Muscle layer of colon (tissue), 2 donors: ENCODE results near the gene AUTS2.

Source experiments
- H3K27ac ChIP-seq: one replicate; pipeline ENCODE4 v1.7.0; 2013; ENCODE audit warnings: low read depth, mild to moderate bottlenecking, low read length, moderate library complexity
- H3K27me3 ChIP-seq, 2 donors: one replicate each; pipeline ENCODE4 v1.7.0; 2013; ENCODE audit warnings: low read length in 2 of 2, mild to moderate bottlenecking in 2 of 2; ENCODE audit not compliant: insufficient read depth in 2 of 2, control insufficient read depth in 1 of 2
- H3K36me3 ChIP-seq: one replicate; pipeline ENCODE4 v1.7.0; 2013; ENCODE audit warnings: mild to moderate bottlenecking, low read length; ENCODE audit not compliant: insufficient read depth
- H3K4me1 ChIP-seq: one replicate; pipeline ENCODE4 v1.7.0; 2013; ENCODE audit warnings: mild to moderate bottlenecking, low read length; ENCODE audit not compliant: insufficient read depth
- H3K4me3 ChIP-seq, 2 donors: one replicate each; pipeline ENCODE4 v1.7.0; 2013; ENCODE audit warnings: low read length in 2 of 2, low read depth in 1 of 2, mild to moderate bottlenecking in 1 of 2, moderate library complexity in 1 of 2
- H3K9ac ChIP-seq: one replicate; pipeline ENCODE4 v1.7.0; 2013; ENCODE audit warnings: low read length
- H3K9me3 ChIP-seq: one replicate; pipeline ENCODE4 v1.7.0; 2013; ENCODE audit warnings: mild to moderate bottlenecking, low read length
- donor health status: abdominal sarcoma.
- donor health status: Adenocarcinoma of cecum.

Gene AUTS2

DNA sequence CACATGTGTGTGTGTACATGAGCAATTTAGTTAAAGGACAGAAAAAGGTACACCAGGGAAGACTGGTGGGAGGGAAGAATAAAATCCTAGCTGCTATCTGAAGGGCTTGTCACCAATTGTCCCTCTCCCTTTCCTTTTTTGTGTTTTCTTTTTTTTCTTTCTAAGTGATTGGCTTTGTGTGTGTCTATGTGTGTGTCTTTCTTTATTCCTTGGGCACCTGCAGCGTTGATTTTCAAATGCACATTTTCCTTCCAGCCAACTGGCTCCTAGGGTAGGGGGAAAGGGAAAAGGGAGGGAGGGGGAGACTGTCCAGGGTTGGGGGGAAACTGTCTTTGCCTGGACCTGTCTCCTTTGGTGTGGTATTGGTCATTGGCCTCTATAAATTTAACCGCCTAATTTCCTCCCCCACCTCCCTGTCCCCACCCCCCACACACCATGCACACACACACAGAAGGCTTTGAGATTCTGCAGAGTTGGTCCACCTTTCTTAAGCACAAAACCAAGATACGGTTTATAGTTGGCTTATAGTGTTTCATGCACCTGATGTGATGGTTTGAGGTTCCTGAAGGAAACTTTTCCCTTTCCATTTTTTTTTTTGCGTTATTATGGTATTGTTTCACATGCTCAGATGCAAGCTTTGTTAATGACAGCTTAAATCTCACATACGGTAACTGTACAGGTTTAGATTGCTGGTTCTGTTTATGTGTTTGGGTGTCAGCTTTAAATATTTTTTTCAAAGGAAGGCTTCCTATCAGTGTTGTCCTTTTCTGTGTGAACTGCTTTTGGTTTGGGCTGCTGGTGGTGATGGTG, 2.6 kb downstream of the AUTS2 start:
- H3K4me1 ChIP-seq = peaks cover 41% of the 10 kb centered on the region
- no peaks in the 10 kb centered on the region for H3K36me3 ChIP-seq
- no peak overlapping the region for H3K9ac ChIP-seq
- H3K9me3 ChIP-seq = no peaks in the 10 kb centered on the region
- H3K4me3 ChIP-seq = peak overlapping the region; percentile 18 to 88
- no peaks in the 10 kb centered on the region for H3K27me3 ChIP-seq
- no peak overlapping the region for H3K27ac ChIP-seq

DNA sequence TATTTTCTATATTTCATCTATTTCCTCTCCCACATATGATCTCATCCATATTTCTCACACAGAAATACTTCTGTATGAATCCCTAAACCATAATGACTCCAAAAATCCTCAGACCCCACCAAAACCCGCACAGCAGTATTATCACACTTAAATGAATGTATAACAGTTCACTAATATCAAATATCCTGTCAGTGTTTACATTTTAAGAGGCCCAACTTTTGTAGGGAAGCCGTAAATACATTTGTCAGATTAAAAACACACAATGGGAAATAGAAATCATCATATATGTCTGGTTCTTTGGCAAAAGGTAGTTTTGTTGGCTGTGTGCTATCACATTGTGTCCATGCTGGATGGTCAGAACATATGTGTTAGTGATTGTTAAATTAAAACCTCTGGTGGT, 4.2 kb downstream of the AUTS2 start:
- Histone ChIP-seq H3K27me3 (no peaks in the 10 kb centered on the region), H3K9me3 (no peaks in the 10 kb centered on the region), H3K4me3 (no peak overlapping the region), H3K36me3 (no peaks in the 10 kb centered on the region), H3K4me1 (peaks cover 34% of the 10 kb centered on the region), H3K9ac (no peak overlapping the region), H3K27ac (no peak overlapping the region)

GRCh38 chr7:69603351-69603750, 5.1 kb downstream of the AUTS2 start:
- H3K4me1 ChIP-seq = peaks cover 34% of the 10 kb centered on the region
- no peak overlapping the region for H3K27ac ChIP-seq
- no peak overlapping the region for H3K9ac ChIP-seq
- no peak overlapping the region for H3K4me3 ChIP-seq
- no peaks in the 10 kb centered on the region for H3K36me3 ChIP-seq
- H3K27me3 ChIP-seq = no peaks in the 10 kb centered on the region
- no peaks in the 10 kb centered on the region for H3K9me3 ChIP-seq

- Histone ChIP-seq H3K27ac (no peak overlapping the region), H3K4me1 (peaks cover 34% of the 10 kb centered on the region), H3K27me3 (no peaks in the 10 kb centered on the region), H3K9ac (no peak overlapping the region), H3K36me3 (no peaks in the 10 kb centered on the region), H3K9me3 (no peaks in the 10 kb centered on the region), H3K4me3 (no peak overlapping the region)
Observed at GRCh38 chr7:69603937-69604494, 5.7 kb downstream of the AUTS2 start.

GRCh38 chr7:69605070-69605469, 6.8 kb downstream of the AUTS2 start:
- H3K9me3 ChIP-seq = no peaks in the 10 kb centered on the region
- no peak overlapping the region for H3K9ac ChIP-seq
- no peaks in the 10 kb centered on the region for H3K27me3 ChIP-seq
- no peak overlapping the region for H3K4me3 ChIP-seq
- H3K4me1 ChIP-seq = peaks cover 34% of the 10 kb centered on the region
- no peak overlapping the region for H3K27ac ChIP-seq
- H3K36me3 ChIP-seq = no peaks in the 10 kb centered on the region

- Histone ChIP-seq H3K27ac (no peak overlapping the region), H3K27me3 (no peaks in the 10 kb centered on the region), H3K4me3 (no peak overlapping the region), H3K9me3 (no peaks in the 10 kb centered on the region), H3K4me1 (peaks cover 35% of the 10 kb centered on the region), H3K36me3 (no peaks in the 10 kb centered on the region), H3K9ac (no peak overlapping the region)
Observed at GRCh38 chr7:69605546-69605945, 7.3 kb downstream of the AUTS2 start.

DNA sequence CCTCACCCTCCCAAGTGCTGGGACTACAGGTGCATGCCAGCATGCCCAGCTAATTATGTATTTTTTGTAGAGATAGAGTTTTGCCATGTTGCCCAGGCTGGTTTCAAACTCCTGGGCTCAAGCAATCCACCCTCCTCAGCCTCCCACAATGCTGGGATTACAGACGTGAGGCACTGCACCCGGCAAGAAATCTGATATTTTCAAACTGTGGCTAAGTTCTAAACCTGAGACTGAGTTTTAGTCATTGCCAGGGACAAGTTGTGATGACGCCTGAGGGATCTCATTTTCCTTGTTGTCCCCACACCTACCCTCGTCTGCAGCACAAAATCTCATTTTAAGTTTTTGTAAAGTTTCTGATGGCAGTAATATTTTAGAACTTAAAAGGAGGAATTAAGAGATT, 9.8 kb downstream of the AUTS2 start:
- Histone ChIP-seq H3K9ac (no peak overlapping the region), H3K4me3 (no peak overlapping the region), H3K36me3 (no peaks in the 10 kb centered on the region), H3K27me3 (no peaks in the 10 kb centered on the region), H3K4me1 (peaks cover 16% of the 10 kb centered on the region), H3K9me3 (no peaks in the 10 kb centered on the region), H3K27ac (no peak overlapping the region)

- no peaks in the 10 kb centered on the region for H3K27me3 ChIP-seq
- no peak overlapping the region for H3K9ac ChIP-seq
- H3K4me1 ChIP-seq = peaks cover 8% of the 10 kb centered on the region
- H3K4me3 ChIP-seq = no peak overlapping the region
- no peaks in the 10 kb centered on the region for H3K36me3 ChIP-seq
- H3K27ac ChIP-seq = no peak overlapping the region
- H3K9me3 ChIP-seq = no peaks in the 10 kb centered on the region
Observed at GRCh38 chr7:69608878-69609277, 10.6 kb downstream of the AUTS2 start.

DNA sequence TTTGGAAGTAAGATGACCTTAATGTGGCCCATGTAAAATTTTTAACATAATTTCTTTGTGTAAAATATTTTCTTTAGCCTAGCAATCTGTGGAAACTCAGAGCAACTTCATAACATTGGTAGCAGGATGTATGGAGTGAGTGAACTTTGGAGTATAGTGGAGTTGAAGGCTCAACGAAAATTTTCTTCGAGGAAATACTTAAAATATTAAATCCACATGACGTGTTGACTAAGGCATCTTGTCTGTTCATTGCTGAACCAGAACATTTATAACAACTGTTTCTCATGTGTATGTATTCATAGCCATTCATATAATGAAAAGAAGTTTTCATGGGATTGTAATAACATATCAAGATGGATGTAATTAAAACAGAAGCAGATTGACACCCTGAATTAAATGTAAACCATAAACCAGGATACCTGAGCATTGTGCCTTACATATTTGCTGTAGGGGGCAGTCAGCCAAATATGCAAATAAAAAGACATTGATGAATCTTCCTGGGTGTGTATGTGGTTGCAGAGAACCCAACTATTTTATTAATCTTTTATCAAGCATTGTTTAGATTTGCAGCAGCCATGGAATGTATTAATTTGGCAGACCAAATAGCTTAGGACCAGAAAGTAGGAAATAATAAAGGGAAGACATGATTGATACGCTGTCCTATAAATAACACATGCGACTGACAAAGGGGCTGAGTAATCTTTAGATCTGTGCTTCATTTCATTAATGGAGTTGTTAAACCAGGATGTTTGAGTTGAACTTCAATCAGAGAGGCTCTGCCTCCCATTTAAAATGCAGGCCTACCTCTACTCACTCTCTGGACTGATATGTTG, 11.5 kb downstream of the AUTS2 start:
- Histone ChIP-seq H3K9ac (no peak overlapping the region), H3K36me3 (no peaks in the 10 kb centered on the region), H3K27me3 (no peaks in the 10 kb centered on the region), H3K4me1 (peaks cover 3% of the 10 kb centered on the region), H3K4me3 (no peak overlapping the region), H3K9me3 (no peaks in the 10 kb centered on the region), H3K27ac (no peak overlapping the region)

DNA sequence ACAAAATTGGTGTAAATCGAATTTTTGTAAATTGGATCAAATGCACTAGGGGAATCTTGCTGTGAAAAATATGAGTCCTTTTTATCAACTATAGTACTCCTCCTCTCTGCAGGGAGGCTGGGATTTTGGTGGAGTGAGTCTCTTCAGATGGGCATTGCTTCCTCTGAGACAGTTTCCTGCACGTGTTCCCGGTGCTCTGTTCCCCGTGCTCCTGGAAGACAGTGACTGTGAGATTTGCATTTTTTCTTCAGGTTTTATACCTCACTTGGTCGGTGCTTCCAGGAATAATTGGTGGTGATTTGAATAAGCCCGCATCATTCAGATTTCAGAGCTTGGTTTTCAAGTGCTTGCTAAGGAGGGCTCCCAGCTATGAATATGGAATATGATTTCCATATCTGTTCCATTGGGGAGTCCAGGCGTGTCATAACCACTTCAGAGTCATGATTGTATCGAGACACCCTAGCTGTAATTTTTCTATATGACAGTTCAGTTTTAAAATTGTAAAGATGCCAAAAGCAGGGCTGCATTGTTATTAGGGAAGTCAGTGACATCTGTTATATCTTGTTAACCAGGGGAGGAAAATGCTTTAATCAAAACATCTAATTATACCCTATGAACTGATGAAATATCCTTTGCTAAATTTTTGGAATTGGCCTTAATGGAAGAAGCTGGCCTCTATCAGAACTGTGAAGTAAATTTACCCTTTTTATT, 12.3 kb downstream of the AUTS2 start:
- Histone ChIP-seq H3K27ac (no peak overlapping the region), H3K9ac (no peak overlapping the region), H3K27me3 (no peaks in the 10 kb centered on the region), H3K36me3 (no peaks in the 10 kb centered on the region), H3K4me3 (no peak overlapping the region), H3K4me1 (peaks cover 3% of the 10 kb centered on the region), H3K9me3 (no peaks in the 10 kb centered on the region)

DNA sequence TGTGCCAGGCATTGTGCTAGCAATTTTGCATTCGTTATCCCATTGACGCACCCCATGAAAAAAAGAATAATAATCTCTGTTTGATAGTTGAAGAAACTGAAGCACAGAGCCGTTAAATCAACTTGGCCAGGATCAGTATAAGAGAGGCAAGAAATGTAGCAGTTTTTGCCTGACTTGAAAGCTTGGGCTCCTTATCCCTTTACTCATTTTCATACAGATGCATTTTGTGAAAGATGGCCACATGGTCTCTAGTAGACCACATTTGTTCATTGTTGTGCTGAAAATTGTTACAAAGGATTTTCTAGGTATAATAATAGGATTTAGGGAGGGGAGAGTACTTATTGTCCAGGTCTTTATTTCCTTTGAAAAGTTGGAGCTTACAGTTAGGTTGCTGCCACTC, 14.7 kb downstream of the AUTS2 start:
- Histone ChIP-seq H3K36me3 (no peaks in the 10 kb centered on the region), H3K27me3 (no peaks in the 10 kb centered on the region), H3K4me1 (peaks cover 3% of the 10 kb centered on the region), H3K9me3 (no peaks in the 10 kb centered on the region), H3K9ac (no peak overlapping the region), H3K27ac (no peak overlapping the region), H3K4me3 (no peak overlapping the region)
